Peyer's patch (tissue), 4 donors: ENCODE measurements around the gene TCF7. TPM values are rescaled to one million over a fixed set of nuclear protein-coding genes. Genes with fewer than 3 reads are reported as not detected.

ENCODE experiments used
- DNase-seq, 3 donors: peaks; one replicate each; pipeline ENCODE4 v3.0.0-alpha.2; 2017 to 2019
- H3K27ac ChIP-seq, 4 donors: fragments of 200-600 bp; sonication (generic); one replicate each; pipeline ENCODE4 v1.5.1; 2016 to 2019
- H3K27me3 ChIP-seq, 2 donors: fragments of 200-600 bp; sonication (generic); one replicate each; pipeline ENCODE4 v1.5.1; 2019
- H3K36me3 ChIP-seq, 3 donors: fragments of 200-600 bp; sonication (generic); one replicate each; pipeline ENCODE4 v1.5.1; 2016 to 2019
- H3K4me1 ChIP-seq, 4 donors: fragments of 200-600 bp; sonication (generic); one replicate each; pipeline ENCODE4 v1.5.1; 2016 to 2019
- H3K4me3 ChIP-seq, 4 donors: fragments of 200-600 bp; sonication (generic); 1 replicate in 3 of 4; 2 replicates in 1 of 4; pipeline ENCODE4 v1.5.1; 2016 to 2019; ENCODE audit warnings: mild to moderate bottlenecking in 1 of 4
- H3K9me3 ChIP-seq, 4 donors: fragments of 200-600 bp; sonication (generic); one replicate each; pipeline ENCODE4 v1.5.1; 2016 to 2019; ENCODE audit warnings: mild to moderate bottlenecking in 1 of 4
- CTCF ChIP-seq, 6 experiments: fragments of 450-650 bp in 4 of 6; fragments of 200-600 bp in 2 of 6; sonication (generic) in 1 of 6; IDR thresholded peaks; one replicate each; pipeline ENCODE4 v1.5.1; 2017 to 2019; ENCODE audit warnings: antibody characterized with exemption in 6 of 6, mild to moderate bottlenecking in 3 of 6, moderate library complexity in 1 of 6
- POLR2A ChIP-seq, 2 donors: fragments of 450-650 bp; IDR thresholded peaks; one replicate each; pipeline ENCODE4 v1.5.1; 2017; ENCODE audit warnings: antibody characterized with exemption in 2 of 2, mild to moderate bottlenecking in 2 of 2, moderate library complexity in 2 of 2
- small RNA-seq, 2 donors: library from RNA; depleted of rRNA; stranded (forward); fragments of <200 nt; gene quantifications; one replicate each; pipeline ENCODE3, GENCODE V24; 2016
- total RNA-seq, 4 donors: library from RNA; depleted of rRNA; stranded (reverse); fragments of >200 nt; gene quantifications; one replicate each; pipeline ENCODE4 v1.1.0, GENCODE V29; 2016

Gene TCF7
- total RNA-seq, 4 donors from 2014 or later, result 11.8 to 32.2 (median 22.0) TPM

- H3K9me3 ChIP-seq, result no peaks in the 10 kb centered on the region
- H3K27ac ChIP-seq, result no peak overlapping the region
- H3K27me3 ChIP-seq, result no peaks in the 10 kb centered on the region
- H3K4me1 ChIP-seq, result no peaks in the 10 kb centered on the region
- DNase-seq, result no peak
- no peak for TF ChIP-seq POLR2A (IDR thresholded peaks at IDR 0.05)
- no peak for TF ChIP-seq CTCF (IDR thresholded peaks at IDR 0.05)
- H3K36me3 ChIP-seq, result peaks cover 0 to 58% (median 4%) of the 10 kb centered on the region in 3 donors
- H3K4me3 ChIP-seq, result no peak overlapping the region
Measured at GRCh38 chr5:134195666-134196065, 81.2 kb downstream of the TCF7 start.

Small RNA genes within 50 kb of the gene (small RNA-seq; reads per million reads assigned to genes)
- 0 reads per million in 2 donors for gene AC008608.1

Other genes with a start within 250 kb of the TCF7 start
- gene C5orf15, start 146.1 kb upstream of the TCF7 start, total RNA-seq, result 10 to 100 TPM; 12.4 to 92.6 (median 36.2) TPM
- 100 to 1,000 TPM; 120 to 289 (median 181) TPM for gene VDAC1, start 109.7 kb upstream of the TCF7 start, total RNA-seq
- 100 to 1,000 TPM in 3 of 4 donors, 10 to 100 TPM in 1; 89.4 to 155 (median 129) TPM for gene SKP1, start 62.3 kb downstream of the TCF7 start, total RNA-seq
- 100 to 1,000 TPM in 2 of 4 donors, 10 to 100 TPM in 2; 85.0 to 128 (median 104) TPM for gene PPP2CA, start 111.4 kb downstream of the TCF7 start, total RNA-seq